WTC11 (cell line): ENCODE data around the gene FOXRED1. TPM values are rescaled to one million over a fixed set of nuclear protein-coding genes. Genes with fewer than 3 reads are reported as not detected.

Source experiments
- ATAC-seq: fragments of 200-7000 bp; cut with Tn5 transposase; 2 replicates; pipeline ENCODE4 v1.10.0; 2021; ENCODE audit warnings: mild to moderate bottlenecking, moderate library complexity
- CTCF ChIA-PET: fragments of 300-600 bp; sonication (Branson Sonifier 250); formaldehyde crosslinking; loops from one replicate; lab custom pipeline; 2021; ENCODE audit warnings: antibody characterized with exemption; lab: Charles Lee
- POLR2A ChIA-PET: fragments of 350-600 bp; sonication (Branson Sonifier 250); formaldehyde crosslinking; loops from one replicate; lab custom pipeline; 2021; ENCODE audit warnings: antibody characterized with exemption; lab: Charles Lee
- DNase-seq: peaks from one replicate; pipeline ENCODE4 v3.0.0; 2021; ENCODE audit warnings: low spot score
- H3K27ac Mint-ChIP-seq: 2 replicates; pipeline ENCODE4 v1.8.0; 2021; ENCODE audit warnings: mixed read lengths
- H3K27me3 Mint-ChIP-seq: 2 replicates; pipeline ENCODE4 v1.8.0; 2021; ENCODE audit warnings: low read depth, mild to moderate bottlenecking, moderate library complexity, mixed read lengths
- H3K36me3 Mint-ChIP-seq: 2 replicates; pipeline ENCODE4 v1.8.0; 2021; ENCODE audit warnings: mixed read lengths
- H3K4me1 Mint-ChIP-seq: 2 replicates; pipeline ENCODE4 v1.8.0; 2022; ENCODE audit warnings: mixed read lengths
- H3K4me3 Mint-ChIP-seq: 2 replicates; pipeline ENCODE4 v1.8.0; 2021; ENCODE audit warnings: mild to moderate bottlenecking, moderate library complexity, mixed read lengths
- H3K9me3 Mint-ChIP-seq: 2 replicates; pipeline ENCODE4 v1.8.0; 2021; ENCODE audit warnings: mixed read lengths
- ATF1 ChIP-seq: sonication (generic); formaldehyde crosslinking; IDR thresholded peaks from 2 replicates; pipeline ENCODE4 v1.8.1; 2023; ENCODE audit warnings: mild to moderate bottlenecking, moderate library complexity, missing genetic modification reagents
- CREM ChIP-seq: sonication (generic); formaldehyde crosslinking; IDR thresholded peaks from 2 replicates; pipeline ENCODE4 v1.8.1; 2022; ENCODE audit warnings: mild to moderate bottlenecking, missing genetic modification reagents, moderate library complexity
- EMX1 ChIP-seq: fragments of 250-450 bp; sonication (Bioruptor Pico); IDR thresholded peaks from 2 replicates; pipeline ENCODE4 v1.8.0; 2021; ENCODE audit warnings: mild to moderate bottlenecking
- FOXJ3 ChIP-seq: sonication (generic); formaldehyde crosslinking; IDR thresholded peaks from 2 replicates; pipeline ENCODE4 v1.9.0; 2021; ENCODE audit warnings: missing genetic modification reagents, mild to moderate bottlenecking, borderline replicate concordance
- GTF2I ChIP-seq: fragments of 250-450 bp; sonication (Bioruptor Pico); conservative IDR thresholded peaks from 2 replicates; pipeline ENCODE4 v1.4.0; 2021; ENCODE audit warnings: mild to moderate bottlenecking
- IRF2 ChIP-seq: sonication (generic); formaldehyde crosslinking; IDR thresholded peaks from 2 replicates; pipeline ENCODE4 v1.8.0; 2022; ENCODE audit warnings: low read depth, missing genetic modification reagents, borderline replicate concordance
- JAZF1 ChIP-seq: fragments of 250-450 bp; sonication (Bioruptor Pico); IDR thresholded peaks from 2 replicates; pipeline ENCODE4 v1.9.0; 2021; ENCODE audit warnings: moderate library complexity, mild to moderate bottlenecking, inconsistent platforms
- KAT7 ChIP-seq: sonication (generic); formaldehyde crosslinking; IDR thresholded peaks from 2 replicates; pipeline ENCODE4 v1.8.1; 2023; ENCODE audit warnings: missing genetic modification reagents, mild to moderate bottlenecking, borderline replicate concordance
- NFYB ChIP-seq: sonication (generic); formaldehyde crosslinking; conservative IDR thresholded peaks from 2 replicates; pipeline ENCODE4 v1.8.0; 2022; ENCODE audit warnings: low read depth, missing genetic modification reagents
- RORB ChIP-seq: fragments of 250-450 bp; sonication (Bioruptor Pico); IDR thresholded peaks from 2 replicates; pipeline ENCODE4 v1.9.0; 2021; ENCODE audit warnings: mild to moderate bottlenecking
- SMAD4 ChIP-seq: sonication (generic); formaldehyde crosslinking; IDR thresholded peaks from 2 replicates; pipeline ENCODE4 v1.8.0; 2022; ENCODE audit warnings: mild to moderate bottlenecking, missing genetic modification reagents
- TEAD1 ChIP-seq: sonication (generic); formaldehyde crosslinking; IDR thresholded peaks from 2 replicates; pipeline ENCODE4 v1.8.0; 2022; ENCODE audit warnings: mild to moderate bottlenecking, missing genetic modification reagents
- TEAD4 ChIP-seq: sonication (generic); formaldehyde crosslinking; IDR thresholded peaks from 2 replicates; pipeline ENCODE4 v1.8.0; 2022; ENCODE audit warnings: mild to moderate bottlenecking, missing genetic modification reagents
- ZNF263 ChIP-seq: sonication (generic); formaldehyde crosslinking; IDR thresholded peaks from 2 replicates; pipeline ENCODE4 v1.8.1; 2022; ENCODE audit warnings: low read depth, mild to moderate bottlenecking, moderate library complexity, missing genetic modification reagents
- total RNA-seq: library from RNA; stranded (reverse); gene quantifications from 3 replicates; pipeline ENCODE4 v1.2.3, GENCODE V29; 2021
- TF ChIP-seq, protein P1 (sequence below): sonication (generic); formaldehyde crosslinking; IDR thresholded peaks from 2 replicates; pipeline ENCODE4 v1.8.1; 2022; ENCODE audit warnings: missing genetic modification reagents, borderline replicate concordance
- TF ChIP-seq, protein P2 (sequence below): fragments of 250-450 bp; sonication (Bioruptor Pico); conservative IDR thresholded peaks from 2 replicates; pipeline ENCODE4 v1.9.0; 2021; ENCODE audit warnings: mild to moderate bottlenecking
- TF ChIP-seq, protein P3 (sequence below): sonication (generic); formaldehyde crosslinking; IDR thresholded peaks from 2 replicates; pipeline ENCODE4 v1.8.0; 2022; ENCODE audit warnings: mild to moderate bottlenecking, missing genetic modification reagents
- TF ChIP-seq, protein P4 (sequence below): sonication (generic); formaldehyde crosslinking; IDR thresholded peaks from 2 replicates; pipeline ENCODE4 v1.8.0; 2022; ENCODE audit warnings: mild to moderate bottlenecking, missing genetic modification reagents
- TF ChIP-seq, protein P5 (sequence below): fragments of 250-450 bp; sonication (Bioruptor Pico); IDR thresholded peaks from 2 replicates; pipeline ENCODE4 v1.9.0; 2021; ENCODE audit warnings: mild to moderate bottlenecking, borderline replicate concordance

The FOXRED1 gene
- total RNA-seq, 1 experiment from 2014 or later = 61.9 TPM

DNA sequence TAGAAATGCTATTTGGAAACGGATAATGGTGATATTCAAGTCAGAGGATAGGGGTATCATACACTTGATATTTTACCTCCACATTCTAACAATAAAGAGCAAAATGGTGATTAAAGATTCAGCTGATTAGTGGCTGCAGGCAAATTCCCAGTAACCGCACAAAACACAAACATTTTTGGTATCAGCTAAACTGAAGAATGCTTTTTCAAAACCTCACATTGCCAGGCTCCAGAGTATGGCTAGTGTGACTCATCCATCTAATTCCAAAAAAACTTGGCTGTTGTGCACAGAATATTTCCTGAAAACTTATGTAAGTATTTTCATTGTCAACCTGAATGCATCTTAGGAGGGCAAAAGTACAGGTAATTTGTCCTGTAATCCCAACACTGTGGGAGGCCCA, 11.2 kb upstream of the FOXRED1 start:
- POLR2A ChIA-PET = no interaction called here
- Mint-ChIP-seq H3K4me1 (no peaks in the 10 kb centered on the region), H3K27ac (no peak overlapping the region), H3K4me3 (no peak overlapping the region), H3K27me3 (no peaks in the 10 kb centered on the region), H3K9me3 (no peaks in the 10 kb centered on the region), H3K36me3 (peaks cover 52% of the 10 kb centered on the region)
- DNase-seq (no peak), ATAC-seq (no peak)
- TF ChIP-seq TEAD4 (CRISPR knock-in tag) (no peak), KAT7 (no peak), TEAD1 (CRISPR knock-in tag) (no peak), NFYB (no peak), GTF2I (no peak), IRF2 (CRISPR knock-in tag) (no peak), RORB (CRISPR knock-in tag) (no peak), SMAD4 (CRISPR knock-in tag) (no peak), CREM (CRISPR knock-in tag) (no peak), EMX1 (CRISPR knock-in tag) (no peak), ATF1 (no peak), FOXJ3 (CRISPR knock-in tag) (no peak)
- TF ChIP-seq, protein P1, sequence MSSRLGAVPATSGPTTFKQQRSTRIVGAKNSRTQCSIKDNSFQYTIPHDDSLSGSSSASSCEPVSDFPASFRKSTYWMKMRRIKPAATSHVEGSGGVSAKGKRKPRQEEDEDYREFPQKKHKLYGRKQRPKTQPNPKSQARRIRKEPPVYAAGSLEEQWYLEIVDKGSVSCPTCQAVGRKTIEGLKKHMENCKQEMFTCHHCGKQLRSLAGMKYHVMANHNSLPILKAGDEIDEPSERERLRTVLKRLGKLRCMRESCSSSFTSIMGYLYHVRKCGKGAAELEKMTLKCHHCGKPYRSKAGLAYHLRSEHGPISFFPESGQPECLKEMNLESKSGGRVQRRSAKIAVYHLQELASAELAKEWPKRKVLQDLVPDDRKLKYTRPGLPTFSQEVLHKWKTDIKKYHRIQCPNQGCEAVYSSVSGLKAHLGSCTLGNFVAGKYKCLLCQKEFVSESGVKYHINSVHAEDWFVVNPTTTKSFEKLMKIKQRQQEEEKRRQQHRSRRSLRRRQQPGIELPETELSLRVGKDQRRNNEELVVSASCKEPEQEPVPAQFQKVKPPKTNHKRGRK (CRISPR knock-in tag) = no peak
- TF ChIP-seq, protein P2, sequence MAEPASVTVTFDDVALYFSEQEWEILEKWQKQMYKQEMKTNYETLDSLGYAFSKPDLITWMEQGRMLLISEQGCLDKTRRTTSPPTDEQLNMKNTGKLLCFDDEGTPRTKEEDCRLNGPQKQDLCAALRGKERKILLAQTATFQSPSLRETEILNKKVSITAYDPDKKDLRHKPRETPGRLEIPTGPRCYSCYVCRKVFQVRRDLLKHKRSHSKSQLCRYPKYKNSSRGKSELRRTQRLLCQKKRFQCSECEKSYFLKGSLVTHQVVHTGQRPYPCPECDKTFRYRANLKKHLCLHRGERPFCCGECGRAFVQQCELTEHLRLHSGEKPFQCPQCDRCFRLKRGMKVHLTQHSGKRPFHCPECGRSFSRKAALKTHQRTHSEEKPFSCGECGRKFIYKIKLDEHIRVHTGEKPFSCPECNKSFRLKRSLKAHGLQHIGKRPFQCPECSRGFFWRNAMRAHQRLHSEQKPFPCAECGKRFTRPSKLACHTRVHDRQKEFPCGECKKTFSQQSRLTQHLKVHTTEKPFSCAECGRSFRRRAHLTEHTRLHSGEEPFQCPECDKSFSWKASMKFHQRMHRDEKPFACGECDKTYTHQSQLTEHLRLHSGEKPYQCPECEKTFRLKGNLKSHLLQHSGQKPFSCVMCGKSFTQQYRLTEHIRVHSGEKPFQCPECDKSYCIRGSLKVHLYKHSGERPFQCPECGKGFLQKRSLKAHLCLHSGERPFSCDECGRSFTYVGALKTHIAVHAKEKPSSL (CRISPR knock-in tag) = no peak
- TF ChIP-seq, protein P3, sequence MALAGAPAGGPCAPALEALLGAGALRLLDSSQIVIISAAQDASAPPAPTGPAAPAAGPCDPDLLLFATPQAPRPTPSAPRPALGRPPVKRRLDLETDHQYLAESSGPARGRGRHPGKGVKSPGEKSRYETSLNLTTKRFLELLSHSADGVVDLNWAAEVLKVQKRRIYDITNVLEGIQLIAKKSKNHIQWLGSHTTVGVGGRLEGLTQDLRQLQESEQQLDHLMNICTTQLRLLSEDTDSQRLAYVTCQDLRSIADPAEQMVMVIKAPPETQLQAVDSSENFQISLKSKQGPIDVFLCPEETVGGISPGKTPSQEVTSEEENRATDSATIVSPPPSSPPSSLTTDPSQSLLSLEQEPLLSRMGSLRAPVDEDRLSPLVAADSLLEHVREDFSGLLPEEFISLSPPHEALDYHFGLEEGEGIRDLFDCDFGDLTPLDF (CRISPR knock-in tag) = no peak
- TF ChIP-seq, protein P4, sequence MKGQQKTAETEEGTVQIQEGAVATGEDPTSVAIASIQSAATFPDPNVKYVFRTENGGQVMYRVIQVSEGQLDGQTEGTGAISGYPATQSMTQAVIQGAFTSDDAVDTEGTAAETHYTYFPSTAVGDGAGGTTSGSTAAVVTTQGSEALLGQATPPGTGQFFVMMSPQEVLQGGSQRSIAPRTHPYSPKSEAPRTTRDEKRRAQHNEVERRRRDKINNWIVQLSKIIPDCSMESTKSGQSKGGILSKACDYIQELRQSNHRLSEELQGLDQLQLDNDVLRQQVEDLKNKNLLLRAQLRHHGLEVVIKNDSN (CRISPR knock-in tag) = no peak
- CTCF ChIA-PET = no interaction called here

DNA sequence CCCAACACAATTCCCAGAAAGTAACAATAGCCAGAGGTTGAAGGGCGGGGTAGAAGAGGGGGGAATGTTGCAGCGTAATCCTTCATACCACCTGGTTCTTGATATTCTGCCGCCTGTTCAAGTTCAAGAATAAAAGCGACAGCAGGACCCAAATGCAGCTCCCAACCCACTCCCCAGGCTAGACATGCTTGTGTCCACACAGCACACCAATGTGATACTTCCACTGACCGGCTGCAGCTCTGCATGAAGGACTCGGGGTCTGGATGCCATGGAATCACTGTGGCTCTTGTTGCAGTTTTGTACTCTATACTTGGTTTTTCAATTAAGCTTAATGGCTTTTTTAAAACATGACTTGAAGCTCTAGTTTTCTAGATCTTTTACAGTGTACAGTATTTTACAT, 6.7 kb upstream of the FOXRED1 start:
- no peaks in the 10 kb centered on the region for H3K27me3 Mint-ChIP-seq

More for the DNA sequence above, 6.7 kb upstream of the FOXRED1 start:
- no peak for DNase-seq
- no peaks in the 10 kb centered on the region for H3K9me3 Mint-ChIP-seq
- H3K4me1 Mint-ChIP-seq = no peaks in the 10 kb centered on the region
- peaks cover 68% of the 10 kb centered on the region for H3K36me3 Mint-ChIP-seq
- ChIA-PET CTCF (no interaction called here), POLR2A (no interaction called here)
- H3K4me3 Mint-ChIP-seq = no peak overlapping the region
- no peak overlapping the region for H3K27ac Mint-ChIP-seq
- TF ChIP-seq, protein P1 (CRISPR knock-in tag) = no peak
- no peak for TF ChIP-seq JAZF1
- TF ChIP-seq, protein P5, sequence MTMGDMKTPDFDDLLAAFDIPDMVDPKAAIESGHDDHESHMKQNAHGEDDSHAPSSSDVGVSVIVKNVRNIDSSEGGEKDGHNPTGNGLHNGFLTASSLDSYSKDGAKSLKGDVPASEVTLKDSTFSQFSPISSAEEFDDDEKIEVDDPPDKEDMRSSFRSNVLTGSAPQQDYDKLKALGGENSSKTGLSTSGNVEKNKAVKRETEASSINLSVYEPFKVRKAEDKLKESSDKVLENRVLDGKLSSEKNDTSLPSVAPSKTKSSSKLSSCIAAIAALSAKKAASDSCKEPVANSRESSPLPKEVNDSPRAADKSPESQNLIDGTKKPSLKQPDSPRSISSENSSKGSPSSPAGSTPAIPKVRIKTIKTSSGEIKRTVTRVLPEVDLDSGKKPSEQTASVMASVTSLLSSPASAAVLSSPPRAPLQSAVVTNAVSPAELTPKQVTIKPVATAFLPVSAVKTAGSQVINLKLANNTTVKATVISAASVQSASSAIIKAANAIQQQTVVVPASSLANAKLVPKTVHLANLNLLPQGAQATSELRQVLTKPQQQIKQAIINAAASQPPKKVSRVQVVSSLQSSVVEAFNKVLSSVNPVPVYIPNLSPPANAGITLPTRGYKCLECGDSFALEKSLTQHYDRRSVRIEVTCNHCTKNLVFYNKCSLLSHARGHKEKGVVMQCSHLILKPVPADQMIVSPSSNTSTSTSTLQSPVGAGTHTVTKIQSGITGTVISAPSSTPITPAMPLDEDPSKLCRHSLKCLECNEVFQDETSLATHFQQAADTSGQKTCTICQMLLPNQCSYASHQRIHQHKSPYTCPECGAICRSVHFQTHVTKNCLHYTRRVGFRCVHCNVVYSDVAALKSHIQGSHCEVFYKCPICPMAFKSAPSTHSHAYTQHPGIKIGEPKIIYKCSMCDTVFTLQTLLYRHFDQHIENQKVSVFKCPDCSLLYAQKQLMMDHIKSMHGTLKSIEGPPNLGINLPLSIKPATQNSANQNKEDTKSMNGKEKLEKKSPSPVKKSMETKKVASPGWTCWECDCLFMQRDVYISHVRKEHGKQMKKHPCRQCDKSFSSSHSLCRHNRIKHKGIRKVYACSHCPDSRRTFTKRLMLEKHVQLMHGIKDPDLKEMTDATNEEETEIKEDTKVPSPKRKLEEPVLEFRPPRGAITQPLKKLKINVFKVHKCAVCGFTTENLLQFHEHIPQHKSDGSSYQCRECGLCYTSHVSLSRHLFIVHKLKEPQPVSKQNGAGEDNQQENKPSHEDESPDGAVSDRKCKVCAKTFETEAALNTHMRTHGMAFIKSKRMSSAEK (CRISPR knock-in tag) = no peak
- TF ChIP-seq ZNF263 (CRISPR knock-in tag) = no peak
- ATAC-seq = no peak
